ENCODE data around the gene TSPOAP1.

DNA sequence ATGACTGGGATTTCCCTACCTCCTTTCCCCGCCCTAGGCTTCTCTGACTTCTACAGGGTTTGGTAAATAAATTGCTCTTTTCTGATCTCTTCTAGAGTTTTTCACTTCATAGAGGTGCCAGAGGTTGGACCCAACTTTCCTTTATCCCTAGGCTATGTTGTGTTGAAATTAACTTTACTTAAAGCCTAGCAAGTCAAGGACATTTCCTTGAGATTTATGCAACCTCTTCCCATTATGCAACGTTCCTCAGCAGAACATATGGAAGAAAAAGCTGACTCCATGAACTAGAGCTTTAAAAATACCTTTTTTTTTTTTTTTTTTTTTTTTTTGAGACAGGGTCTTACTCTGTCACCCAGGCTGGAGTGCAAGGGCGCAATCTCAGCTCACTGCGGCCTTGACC is 63.3 kb downstream of the TSPOAP1 start:
- TF ChIP-seq POLR2A (IDR thresholded peaks at IDR 0.05; ENCODE audit: low read depth, low read length) (no peak), POLR2AphosphoS5 (IDR thresholded peaks at IDR 0.05; ENCODE audit: low read depth, low read length) (no peak)

Measured in GM12892 (cell line).